ENCODE measurements around the gene PDK3.

- TF ChIP-seq, protein P1, sequence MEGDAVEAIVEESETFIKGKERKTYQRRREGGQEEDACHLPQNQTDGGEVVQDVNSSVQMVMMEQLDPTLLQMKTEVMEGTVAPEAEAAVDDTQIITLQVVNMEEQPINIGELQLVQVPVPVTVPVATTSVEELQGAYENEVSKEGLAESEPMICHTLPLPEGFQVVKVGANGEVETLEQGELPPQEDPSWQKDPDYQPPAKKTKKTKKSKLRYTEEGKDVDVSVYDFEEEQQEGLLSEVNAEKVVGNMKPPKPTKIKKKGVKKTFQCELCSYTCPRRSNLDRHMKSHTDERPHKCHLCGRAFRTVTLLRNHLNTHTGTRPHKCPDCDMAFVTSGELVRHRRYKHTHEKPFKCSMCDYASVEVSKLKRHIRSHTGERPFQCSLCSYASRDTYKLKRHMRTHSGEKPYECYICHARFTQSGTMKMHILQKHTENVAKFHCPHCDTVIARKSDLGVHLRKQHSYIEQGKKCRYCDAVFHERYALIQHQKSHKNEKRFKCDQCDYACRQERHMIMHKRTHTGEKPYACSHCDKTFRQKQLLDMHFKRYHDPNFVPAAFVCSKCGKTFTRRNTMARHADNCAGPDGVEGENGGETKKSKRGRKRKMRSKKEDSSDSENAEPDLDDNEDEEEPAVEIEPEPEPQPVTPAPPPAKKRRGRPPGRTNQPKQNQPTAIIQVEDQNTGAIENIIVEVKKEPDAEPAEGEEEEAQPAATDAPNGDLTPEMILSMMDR (conservative IDR thresholded peaks at IDR 0.05; ENCODE audit: low read length), result no peak
- no peak for TF ChIP-seq EZH2phosphoT487 (IDR thresholded peaks at IDR 0.05; ENCODE audit: borderline replicate concordance, low read depth, low read length)
Measured at GRCh38 chrX:24443918-24444317, 21.2 kb upstream of the PDK3 start.
